GM12892 (cell line): ENCODE measurements around the gene LRRC61.

ENCODE experiments used
- DNase-seq: peaks from one replicate; pipeline ENCODE4 v3.0.0; 2011; ENCODE audit not compliant: insufficient read length
- FAIRE-seq: peaks from 2 replicates; lab custom pipeline; 2011; peaks lifted over from hg19 to GRCh38; lab: Jason Lieb, UNC
- POLR2A ChIP-seq: IDR thresholded peaks from 2 replicates; pipeline ENCODE4 v1.6.1; 2011; ENCODE audit warnings: low read depth, low read length, control low read depth
- POLR2AphosphoS5 ChIP-seq: IDR thresholded peaks from 2 replicates; pipeline ENCODE4 v1.6.1; 2011; ENCODE audit warnings: low read depth, low read length, control low read depth
- TAF1 ChIP-seq: IDR thresholded peaks from 2 replicates; pipeline ENCODE4 v1.6.1; 2011; ENCODE audit warnings: low read depth, mild to moderate bottlenecking, control low read depth, low read length, borderline replicate concordance

LRRC61 gene

GRCh38 chr7:150375662-150376521 is 52.7 kb downstream of the LRRC61 start:
- no peak for DNase-seq
- TF ChIP-seq POLR2A: no peak
- FAIRE-seq: peak; percentile 81

DNA sequence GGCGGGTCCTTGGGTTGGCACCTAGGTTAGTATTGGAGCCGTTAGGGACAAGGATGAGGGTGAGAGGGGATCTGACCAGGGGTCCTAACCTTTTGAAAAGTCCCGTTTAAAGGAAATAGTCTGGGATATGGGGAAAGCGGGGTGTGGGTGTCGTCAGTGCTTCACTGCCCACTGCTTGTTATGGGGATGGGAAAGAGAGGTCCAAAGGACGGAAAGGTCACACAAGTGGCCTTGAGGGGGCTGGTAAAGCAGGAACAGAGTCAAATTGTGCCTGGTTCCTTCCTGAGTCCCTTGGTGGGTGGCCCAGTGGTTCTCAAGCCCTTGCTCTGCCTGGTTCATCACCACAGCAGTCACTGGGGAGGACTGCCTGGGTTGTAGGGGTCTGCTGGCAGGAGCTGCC is 53.4 kb downstream of the LRRC61 start:
- FAIRE-seq (no peak), DNase-seq (no peak)
- TF ChIP-seq TAF1: no peak
- TF ChIP-seq POLR2AphosphoS5: no peak

GRCh38 chr7:150377196-150377595 is 54.0 kb downstream of the LRRC61 start:
- TF ChIP-seq POLR2A (no peak), POLR2AphosphoS5 (no peak), TAF1 (no peak)
- FAIRE-seq (peak; percentile 70), DNase-seq (no peak)

DNA sequence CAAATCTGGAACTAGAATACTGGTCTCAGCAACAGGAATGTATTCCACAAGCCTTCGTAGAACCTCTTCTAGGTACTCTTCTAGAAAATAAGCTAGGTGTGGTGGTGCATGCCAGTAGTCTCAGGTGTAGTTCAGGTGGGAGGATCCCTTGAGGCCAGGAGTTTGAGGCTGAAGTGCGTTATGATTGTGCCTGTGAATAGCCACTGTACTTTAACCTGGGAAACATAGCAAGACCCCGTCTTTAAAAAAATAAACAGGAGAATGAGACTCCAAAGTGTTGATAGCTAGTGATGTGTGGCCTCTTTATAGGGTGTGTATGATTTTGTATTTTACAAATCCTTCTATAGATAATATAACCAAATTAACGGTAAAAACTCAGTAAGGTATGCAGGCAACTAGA is 54.5 kb downstream of the LRRC61 start:
- FAIRE-seq: no peak
- no peak for TF ChIP-seq POLR2A
- no peak for DNase-seq

GRCh38 chr7:150378115-150378852 is 55.1 kb downstream of the LRRC61 start:
- no peak for FAIRE-seq
- no peak for DNase-seq
- TF ChIP-seq POLR2A (0 out of 2 replicates have a peak, but pooled peaks have one; percentile 36), POLR2AphosphoS5 (no peak)

GRCh38 chr7:150378853-150379440 is 55.8 kb downstream of the LRRC61 start, which contains the start of gene ZNF775:
TSS of gene ZNF775 (plus strand) at chr7:150379330. CDS start at chr7:150388471, 9,141 bp downstream.
- peak; percentile 90 for FAIRE-seq
- DNase-seq: peak; percentile 99
- TF ChIP-seq POLR2AphosphoS5: peak; percentile 88
- TF ChIP-seq TAF1: peak; percentile 84
- TF ChIP-seq POLR2A: peak; percentile 95

GRCh38 chr7:150379441-150380379 is 56.6 kb downstream of the LRRC61 start:
- DNase-seq: no peak
- no peak for TF ChIP-seq TAF1
- peak; percentile 40; the same call in 1 of the 2 replicates for TF ChIP-seq POLR2A
- peak; percentile 50; the same call in 1 of the 2 replicates for TF ChIP-seq POLR2AphosphoS5
- peak; percentile 44 for FAIRE-seq

- FAIRE-seq (peak; percentile 70), DNase-seq (no peak)
- TF ChIP-seq TAF1 (no peak), POLR2A (0 out of 2 replicates have a peak, but pooled peaks have one; percentile 3), POLR2AphosphoS5 (no peak)
These were observed 57.3 kb downstream of the LRRC61 start for GRCh38 chr7:150380463-150380862.

- DNase-seq: no peak
- no peak for TF ChIP-seq TAF1
- no peak for TF ChIP-seq POLR2AphosphoS5
- FAIRE-seq: no peak
These were observed 57.9 kb downstream of the LRRC61 start for GRCh38 chr7:150381096-150381495.

- DNase-seq (no peak), FAIRE-seq (no peak)
- TF ChIP-seq POLR2AphosphoS5 (no peak), POLR2A (no peak), TAF1 (no peak)
These were observed 58.6 kb downstream of the LRRC61 start for GRCh38 chr7:150381785-150382122.

DNA sequence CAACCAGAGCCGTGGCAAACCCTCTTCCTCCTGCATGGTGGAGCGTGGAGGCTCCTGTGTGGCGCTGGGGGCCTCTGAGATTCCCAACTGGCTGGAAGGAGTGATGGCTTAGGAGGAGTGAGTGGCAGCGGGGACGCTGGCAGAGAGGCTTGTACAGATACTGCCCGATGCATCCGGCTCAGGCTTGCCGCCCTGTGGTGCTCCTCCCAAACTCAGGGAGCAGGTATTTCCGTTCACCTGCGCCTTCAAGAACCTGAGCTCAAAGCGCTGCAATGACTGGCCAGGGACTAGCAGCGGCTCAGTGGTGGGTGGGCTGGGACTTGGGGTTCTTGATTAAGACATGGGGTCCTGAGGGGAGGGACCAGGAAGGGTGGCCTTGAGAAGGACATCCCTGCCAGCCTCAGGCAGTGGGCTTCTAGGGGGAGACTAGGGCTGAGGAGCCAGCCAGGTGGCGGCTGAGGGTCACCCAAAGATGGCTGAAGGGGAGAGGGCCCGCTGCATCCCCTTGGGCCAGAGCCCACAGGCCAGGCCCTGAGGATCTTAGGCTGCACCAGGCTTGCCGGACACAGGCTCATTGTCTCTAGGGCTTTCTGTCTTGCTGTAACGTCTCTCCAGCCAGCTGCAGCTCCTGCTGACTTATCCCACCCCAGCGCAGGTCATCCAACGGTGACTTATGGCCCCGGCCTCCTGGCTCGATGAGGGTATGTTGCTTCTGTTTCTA is 59.1 kb downstream of the LRRC61 start:
- DNase-seq (no peak), FAIRE-seq (no peak)
- TF ChIP-seq TAF1 (no peak), POLR2A (no peak), POLR2AphosphoS5 (no peak)
